CD14-positive monocyte (primary cell): ENCODE results near the gene KDM4C. TPM values are rescaled to one million over a fixed set of nuclear protein-coding genes. Genes with fewer than 3 reads are reported as not detected.

Experiments used
- DNase-seq, 3 donors: peaks; one replicate each; pipeline ENCODE4 v3.0.0-alpha.2; 2011 to 2022
- H2AFZ ChIP-seq: 2 replicates; pipeline ENCODE4 v1.6.0; 2012; ENCODE audit warnings: mild to moderate bottlenecking, low read depth, low read length, inconsistent platforms; ENCODE audit not compliant: insufficient read depth, poor library complexity, severe bottlenecking
- H3K27ac ChIP-seq, 2 donors: 1 replicate in 1 of 2; 2 replicates in 1 of 2; pipeline ENCODE4 v1.5.1; 2012 to 2013; ENCODE audit warnings: low read length in 2 of 2, control low read depth in 1 of 2, inconsistent platforms in 1 of 2, low read depth in 1 of 2, mild to moderate bottlenecking in 1 of 2
- H3K27me3 ChIP-seq, 2 donors: one replicate each; pipeline versions ENCODE4 v1.6.0 to v1.6.1; 2011 to 2013; ENCODE audit warnings: low read length in 2 of 2; ENCODE audit not compliant: control insufficient read depth in 2 of 2, insufficient read depth in 2 of 2
- H3K36me3 ChIP-seq, 2 donors: replicated peaks in 1 of 2; 1 replicate in 1 of 2; 2 replicates in 1 of 2; pipeline versions ENCODE4 v1.5.1 to v1.6.1; 2012 to 2013; ENCODE audit warnings: low read length in 2 of 2, control low read depth in 1 of 2, inconsistent platforms in 1 of 2, mild to moderate bottlenecking in 1 of 2; ENCODE audit not compliant: insufficient read depth in 2 of 2, control insufficient read depth in 1 of 2
- H3K4me1 ChIP-seq, 2 donors: 1 replicate in 1 of 2; 2 replicates in 1 of 2; pipeline versions ENCODE4 v1.5.1 to v1.6.1; 2012 to 2013; ENCODE audit warnings: low read length in 2 of 2, control low read depth in 1 of 2, inconsistent platforms in 1 of 2, mild to moderate bottlenecking in 1 of 2, moderate library complexity in 1 of 2; ENCODE audit not compliant: insufficient read depth in 2 of 2, control insufficient read depth in 1 of 2
- H3K4me2 ChIP-seq: replicated peaks from 2 replicates; pipeline ENCODE3; 2012; ENCODE audit warnings: low read length, moderate library complexity, mild to moderate bottlenecking; ENCODE audit not compliant: poor library complexity, severe bottlenecking; ENCODE audit errors: extremely low read depth
- H3K4me3 ChIP-seq, 3 experiments: fragments of 200-600 bp in 1 of 3; sonication (generic) in 1 of 3; replicated peaks in 1 of 3; 1 replicate in 2 of 3; 2 replicates in 1 of 3; pipeline ENCODE4 v1.5.1; 2011 to 2013; ENCODE audit warnings: low read length in 3 of 3, mild to moderate bottlenecking in 3 of 3, control low read depth in 2 of 3, low read depth in 2 of 3, inconsistent platforms in 1 of 3, moderate library complexity in 1 of 3
- H3K79me2 ChIP-seq: 2 replicates; pipeline ENCODE4 v1.6.0; 2012; ENCODE audit warnings: mild to moderate bottlenecking, control low read depth, inconsistent platforms, low read length, moderate library complexity; ENCODE audit not compliant: insufficient read depth
- H3K9ac ChIP-seq: 2 replicates; pipeline ENCODE4 v1.6.0; 2017; ENCODE audit warnings: low read length, mild to moderate bottlenecking; ENCODE audit not compliant: insufficient read depth, poor library complexity, severe bottlenecking
- H3K9me3 ChIP-seq, 2 donors: replicated peaks in 1 of 2; 1 replicate in 1 of 2; 2 replicates in 1 of 2; pipeline versions ENCODE4 v1.5.1 to v1.6.1; 2012 to 2013; ENCODE audit warnings: low read length in 2 of 2, control low read depth in 1 of 2; ENCODE audit not compliant: control insufficient read depth in 1 of 2, insufficient read depth in 1 of 2
- H4K20me1 ChIP-seq: 2 replicates; pipeline ENCODE4 v1.6.0; 2012; ENCODE audit warnings: mild to moderate bottlenecking, low read length, control low read depth, moderate library complexity; ENCODE audit not compliant: insufficient read depth
- H3K27ac Mint-ChIP-seq, 7 donors: one replicate each; pipeline ENCODE4 v1.8.0; 2020; ENCODE audit warnings: mild to moderate bottlenecking in 7 of 7, mixed read lengths in 7 of 7, moderate library complexity in 6 of 7, inconsistent platforms in 2 of 7
- H3K27me3 Mint-ChIP-seq, 3 donors: one replicate each; pipeline ENCODE4 v1.8.0; 2021 to 2022; ENCODE audit warnings: low read depth in 3 of 3, mild to moderate bottlenecking in 3 of 3, mixed read lengths in 3 of 3, moderate library complexity in 3 of 3, inconsistent platforms in 1 of 3
- H3K36me3 Mint-ChIP-seq, 2 donors: one replicate each; pipeline ENCODE4 v1.8.0; 2020; ENCODE audit warnings: mixed read lengths in 2 of 2, inconsistent platforms in 1 of 2, mild to moderate bottlenecking in 1 of 2
- H3K4me1 Mint-ChIP-seq: one replicate; pipeline ENCODE4 v1.8.0; 2020; ENCODE audit warnings: mild to moderate bottlenecking, mixed read lengths
- H3K4me3 Mint-ChIP-seq, 2 donors: one replicate each; pipeline ENCODE4 v1.8.0; 2020; ENCODE audit warnings: mild to moderate bottlenecking in 2 of 2, mixed read lengths in 2 of 2, moderate library complexity in 1 of 2
- H3K9me3 Mint-ChIP-seq, 7 donors: one replicate each; pipeline ENCODE4 v1.8.0; 2020 to 2022; ENCODE audit warnings: mixed read lengths in 7 of 7, mild to moderate bottlenecking in 6 of 7, moderate library complexity in 6 of 7, inconsistent platforms in 2 of 7
- CTCF ChIP-seq: fragments of 200-600 bp; IDR thresholded peaks from one replicate; pipeline ENCODE4 v1.8.0; 2022; ENCODE audit warnings: antibody characterized with exemption, mild to moderate bottlenecking
- WGBS: methylation state at CpG from one replicate; pipeline ENCODE4 v1.1.5; 2013; ENCODE audit warnings: missing lambda C conversion rate; ENCODE audit not compliant: insufficient coverage; 5-methylcytosine and 5-hydroxymethylcytosine counted together
- intact Hi-C, 2 donors: fragments of 100-400 bp; cut with micrococcal nuclease; formaldehyde crosslinking; loops; one replicate each; pipeline versions ENCODE4 v1.15.0 to v1.15.1; 2023
- polyA plus RNA-seq, 3 donors: library from polyadenylated mRNA; depleted of rRNA in 1 of 3; unstranded in 2 of 3; stranded (reverse) in 1 of 3; fragments of 300-500 nt in 2 of 3; fragments of >200 nt in 1 of 3; fragmentation: Illumina TruSeq in 2 of 3; gene quantifications; 1 replicate in 2 of 3; 2 replicates in 1 of 3; pipeline ENCODE4 v1.2.3, GENCODE V29; 2012 to 2021

KDM4C gene
- polyA plus RNA-seq, 3 donors: 15.2 to 36.2 (median 17.1) TPM

- H3K9me3 ChIP-seq: no peaks in the 10 kb centered on the region
- peaks cover 0 to 2% (median 0%) of the 10 kb centered on the region in 3 donors for H3K27me3 Mint-ChIP-seq
- H3K79me2 ChIP-seq: peaks cover 41% of the 10 kb centered on the region
- H3K9me3 Mint-ChIP-seq: no peaks in the 10 kb centered on the region
- TF ChIP-seq CTCF: no peak
- H3K27ac Mint-ChIP-seq: peak overlapping the region; percentile 99 to 100 (median 100)
- DNase-seq: peak; percentile 70 to 89 (median 86)
- H3K4me1 ChIP-seq: peaks cover 22 to 24% of the 10 kb centered on the region in 2 donors
- peak overlapping the region; percentile 71 to 92 (median 85) for H3K4me3 ChIP-seq
- H3K4me1 Mint-ChIP-seq: peaks cover 29% of the 10 kb centered on the region
- H3K27me3 ChIP-seq: no peaks in the 10 kb centered on the region
- H2AFZ ChIP-seq: peak overlapping the region; percentile 82
- intact Hi-C loops: loop anchor here (2.0 to 10.0 kb wide), 4 partner anchors 75 to 342 kb away; partner anchors contain the start of gene UHRF2 (in 1 of the 2)
- H3K4me2 ChIP-seq: peak overlapping the region; percentile 91
- H4K20me1 ChIP-seq: peaks cover 29% of the 10 kb centered on the region
- H3K27ac ChIP-seq: peak overlapping the region; percentile 98 to 100
- H3K36me3 Mint-ChIP-seq: peaks cover 0 to 2% of the 10 kb centered on the region in 2 donors
- 0% methylated on average over 7 of the region's 14 CpGs for WGBS
- no peaks in the 10 kb centered on the region for H3K36me3 ChIP-seq
- H3K9ac ChIP-seq: peak overlapping the region; percentile 97
- peak overlapping the region; percentile 95 to 99 for H3K4me3 Mint-ChIP-seq
Observed at GRCh38 chr9:6757132-6757455, 679 bp upstream of the KDM4C start.

GRCh38 chr9:6758248-6758497 is 400 bp downstream of the KDM4C start:
- Mint-ChIP-seq H3K9me3 (peaks cover 0 to 7% (median 3%) of the 10 kb centered on the region in 7 donors), H3K4me3 (peak overlapping the region; percentile 95 to 99), H3K27ac (peak overlapping the region; percentile 91 to 100 (median 99)), H3K36me3 (peaks cover 3 to 10% of the 10 kb centered on the region in 2 donors), H3K27me3 (peaks cover 0 to 2% (median 0%) of the 10 kb centered on the region in 3 donors), H3K4me1 (peaks cover 32% of the 10 kb centered on the region)
- Histone ChIP-seq H4K20me1 (peaks cover 38% of the 10 kb centered on the region), H3K4me2 (peak overlapping the region; percentile 91), H3K27ac (peak overlapping the region; percentile 98 to 100), H3K4me1 (peaks cover 22 to 24% of the 10 kb centered on the region in 2 donors), H3K36me3 (no peaks in the 10 kb centered on the region), H2AFZ (peak overlapping the region; percentile 82), H3K9ac (peak overlapping the region; percentile 97), H3K4me3 (peak overlapping the region; percentile 71 to 92 (median 85)), H3K9me3 (peaks cover 0 to 3% of the 10 kb centered on the region in 2 donors), H3K79me2 (peaks cover 51% of the 10 kb centered on the region), H3K27me3 (no peaks in the 10 kb centered on the region)
- WGBS: 0% methylated on average over 35 of the region's 35 CpGs
- DNase-seq: no peak
- TF ChIP-seq CTCF: no peak
- intact Hi-C loops: loop anchor here in 1 of 2 donors (5.0 to 10.0 kb wide), 3 partner anchors 76 to 343 kb away; partner anchors contain the start of gene UHRF2
